GM19099 (cell line): Measurements from ENCODE around the gene COPS2.

Source experiments
- POLR2A ChIP-seq: IDR thresholded peaks from 3 replicates; pipeline ENCODE4 v1.6.1; 2011; ENCODE audit warnings: low read depth; ENCODE audit not compliant: insufficient read length; ENCODE audit errors: extremely low read depth

Gene COPS2

DNA sequence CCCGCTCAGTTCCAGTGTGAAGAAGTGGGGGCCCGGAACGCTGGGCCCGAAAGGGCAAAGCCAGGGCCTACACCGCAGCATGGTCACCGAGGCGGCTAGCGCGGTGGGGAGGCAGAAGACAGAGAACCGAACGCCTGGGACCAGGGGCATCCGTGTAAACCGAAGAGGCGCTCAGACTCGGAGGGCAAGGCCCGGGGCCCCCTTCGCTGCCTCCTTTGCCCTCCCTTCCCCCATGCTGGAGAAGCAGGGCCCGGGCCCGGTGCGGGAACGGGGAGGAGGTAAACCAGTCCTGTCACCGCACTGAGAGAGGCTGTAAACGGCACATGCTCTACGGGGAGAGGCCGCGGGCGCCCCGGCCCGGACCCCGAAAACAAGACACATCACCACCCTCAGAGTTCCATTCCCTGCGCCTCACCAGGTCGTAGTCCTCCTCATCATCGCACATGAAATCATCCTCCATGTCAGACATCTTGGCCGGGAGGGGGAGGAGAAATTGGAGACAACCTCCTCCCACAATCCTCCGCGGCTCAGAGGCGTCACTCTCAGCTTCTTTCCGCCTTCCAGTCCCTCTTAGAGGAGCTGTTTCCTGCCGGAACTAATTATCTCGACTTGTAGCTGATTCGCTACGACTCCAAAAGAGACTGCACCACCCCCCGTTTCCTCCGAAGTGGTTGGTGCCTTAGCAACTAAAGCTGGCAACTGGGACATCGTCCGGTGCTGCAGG lies at the start of gene COPS2:
TSS of gene COPS2 (minus strand) at position 490 of the 724 bp plus-strand sequence. CDS start at position 469, 21 bp downstream.
- TF ChIP-seq POLR2A = peak; percentile 77

DNA sequence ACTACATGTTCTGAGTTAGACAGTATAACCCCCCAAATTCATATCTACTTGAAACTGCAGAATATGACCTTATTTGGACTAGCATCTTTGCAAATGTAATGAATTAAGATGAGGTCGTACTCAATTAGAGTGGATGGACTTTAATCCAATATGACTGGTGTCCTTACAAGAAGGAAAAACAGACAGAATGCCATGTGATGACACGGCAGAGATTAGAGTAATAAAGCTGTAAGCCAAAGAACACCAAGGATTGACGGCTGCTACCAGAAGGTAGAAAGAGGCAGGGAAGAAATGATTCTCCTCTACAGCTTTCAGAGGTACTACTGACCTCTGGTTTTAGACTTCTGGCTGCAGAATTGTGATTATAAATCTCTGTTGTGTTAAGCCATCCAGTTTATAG lies 44.9 kb upstream of the COPS2 start:
- no peak for TF ChIP-seq POLR2A

DNA sequence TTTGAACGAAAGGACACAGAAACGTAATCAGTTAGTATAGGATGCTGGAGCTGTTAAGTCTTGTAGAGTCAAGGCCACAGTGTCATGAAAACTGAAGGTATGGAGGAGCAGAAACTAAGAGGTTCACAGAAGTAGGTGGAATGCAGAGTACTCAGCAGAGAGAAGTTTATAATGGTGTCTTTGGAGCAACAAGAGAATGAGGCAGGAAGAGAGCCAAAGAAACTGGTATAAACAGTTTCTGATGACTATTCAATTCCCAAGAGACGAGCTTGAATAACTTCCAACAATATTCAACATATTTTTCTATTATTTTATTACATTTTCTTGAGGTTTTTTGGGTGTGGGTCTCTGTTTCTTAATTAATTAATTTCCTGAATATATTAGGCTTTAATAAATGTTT lies 44.3 kb upstream of the COPS2 start:
- TF ChIP-seq POLR2A = no peak

DNA sequence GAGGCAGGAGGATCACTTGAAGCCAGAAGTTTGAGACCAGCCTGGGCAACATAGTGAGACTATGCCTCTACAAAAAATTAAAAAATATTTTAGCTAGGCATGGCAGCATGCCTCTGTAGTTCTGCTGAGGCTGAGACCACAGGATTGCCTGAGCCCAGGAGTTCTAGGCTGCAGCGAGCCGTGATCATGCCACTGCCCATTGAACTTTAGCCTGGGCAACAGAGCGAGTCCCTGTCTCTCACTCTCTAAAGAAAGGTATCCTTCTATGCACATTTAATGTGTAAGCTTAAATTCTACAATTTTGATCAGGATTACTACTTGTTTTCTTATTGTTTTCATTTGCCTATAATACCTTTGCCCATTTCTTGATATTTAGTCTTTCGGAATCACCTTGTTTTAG lies 41.5 kb upstream of the COPS2 start:
- TF ChIP-seq POLR2A = no peak

DNA sequence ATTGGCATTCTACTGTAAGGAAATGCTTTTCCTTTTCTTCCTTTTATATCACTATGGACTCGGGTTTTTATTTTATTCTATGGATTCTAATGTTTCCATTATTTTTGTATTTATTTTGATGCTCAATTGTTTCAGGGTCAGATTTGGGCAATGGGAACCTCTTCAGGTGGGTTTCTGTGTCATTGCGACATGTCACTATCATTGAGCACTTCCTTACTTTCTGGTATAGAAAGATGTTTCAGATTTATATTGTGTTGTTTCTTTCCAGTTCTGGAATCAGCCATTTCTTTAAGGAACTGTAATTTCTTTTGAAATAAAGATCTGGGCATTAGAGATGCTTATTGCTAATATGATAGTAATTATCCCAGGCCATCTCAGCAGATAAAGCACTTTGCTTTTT lies 36.5 kb upstream of the COPS2 start:
- no peak for TF ChIP-seq POLR2A

DNA sequence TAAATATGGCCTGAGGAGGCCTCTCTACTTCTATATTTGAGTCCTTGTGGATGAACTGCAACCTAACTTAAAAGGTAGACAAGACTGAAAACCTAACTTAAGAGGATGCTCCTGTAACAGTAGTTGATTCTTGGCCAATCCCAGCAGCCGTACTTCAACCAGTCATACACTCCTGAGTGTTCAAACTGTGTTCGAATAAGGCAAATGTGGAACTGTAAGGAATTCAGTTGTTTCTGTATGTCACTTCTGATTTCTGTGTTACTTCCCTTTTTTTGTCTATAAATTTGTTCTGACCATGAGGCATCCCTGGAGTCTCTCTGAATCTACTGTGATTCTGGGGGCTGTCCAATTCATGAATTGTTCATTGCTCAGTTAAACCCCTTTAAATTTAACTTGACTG lies 35.2 kb upstream of the COPS2 start:
- TF ChIP-seq POLR2A = no peak

DNA sequence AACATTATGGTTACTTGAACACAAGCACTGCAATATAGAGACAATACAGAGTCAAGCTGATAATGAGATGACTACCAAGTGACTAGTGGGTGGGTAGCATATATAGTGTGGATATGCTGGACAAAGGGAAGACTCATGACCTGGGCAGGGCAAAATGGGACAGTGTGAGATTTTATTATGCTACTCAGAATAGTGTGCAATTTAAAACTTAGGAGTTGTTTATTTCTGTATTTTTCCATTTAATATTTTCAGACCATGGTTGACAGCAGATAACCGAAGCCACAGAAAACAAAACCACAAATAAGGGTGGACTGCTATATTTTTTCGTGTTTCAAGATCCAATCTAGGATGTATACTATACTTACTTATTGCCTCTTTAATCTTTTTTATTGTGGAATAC lies 34.2 kb upstream of the COPS2 start:
- TF ChIP-seq POLR2A = no peak

DNA sequence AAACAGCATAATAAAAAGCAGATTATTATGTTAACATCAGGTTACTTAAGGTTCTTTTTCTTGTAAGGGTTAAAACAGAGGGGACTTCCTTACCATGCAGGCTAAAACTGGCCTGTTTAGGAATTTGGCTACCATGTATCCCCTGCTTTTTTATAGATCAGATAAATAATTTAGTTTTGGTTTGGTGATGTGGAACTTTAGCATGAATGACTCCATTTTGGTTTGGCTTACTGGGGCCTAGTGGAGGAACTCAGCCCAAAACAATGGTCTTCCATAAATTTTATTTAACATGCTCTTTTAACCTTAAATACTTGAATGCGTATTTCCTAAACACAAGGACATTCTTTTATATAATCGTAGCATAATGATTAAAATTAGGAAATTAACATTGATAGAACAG lies 33.5 kb upstream of the COPS2 start:
- no peak for TF ChIP-seq POLR2A

DNA sequence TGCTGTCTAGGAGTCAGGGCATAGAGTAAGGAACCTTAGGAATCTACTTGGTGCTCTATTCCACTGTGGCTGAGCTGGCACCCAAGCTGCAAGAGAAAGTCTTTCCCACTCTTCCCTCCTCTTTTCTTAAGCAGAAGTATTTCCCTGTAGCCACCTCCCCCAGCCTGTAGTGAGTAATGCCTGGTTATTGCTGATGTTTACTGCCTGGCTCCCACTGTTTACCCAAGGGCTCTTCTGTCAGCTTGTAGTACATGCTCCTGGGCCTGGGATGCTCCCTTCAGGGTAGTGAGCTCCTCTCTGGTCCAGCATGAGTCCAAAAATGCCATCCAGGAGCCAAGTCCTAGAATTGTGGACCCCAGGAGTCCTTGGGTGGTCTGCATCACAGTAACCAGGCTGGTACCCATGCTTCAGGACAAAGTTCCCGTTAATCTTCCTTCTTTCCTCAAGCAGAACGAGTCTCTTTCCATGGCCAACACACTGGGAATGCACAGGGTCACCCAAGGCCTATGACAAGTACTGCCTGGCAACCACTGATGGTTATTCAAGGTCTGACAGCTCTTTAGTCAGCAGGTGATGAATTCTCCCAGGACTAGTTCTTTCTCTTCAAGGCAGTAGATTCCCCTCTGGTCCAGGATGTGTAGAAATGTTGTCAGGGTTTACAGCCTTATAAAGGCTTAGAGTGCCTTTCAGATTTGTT lies 32.3 kb upstream of the COPS2 start:
- TF ChIP-seq POLR2A = no peak

DNA sequence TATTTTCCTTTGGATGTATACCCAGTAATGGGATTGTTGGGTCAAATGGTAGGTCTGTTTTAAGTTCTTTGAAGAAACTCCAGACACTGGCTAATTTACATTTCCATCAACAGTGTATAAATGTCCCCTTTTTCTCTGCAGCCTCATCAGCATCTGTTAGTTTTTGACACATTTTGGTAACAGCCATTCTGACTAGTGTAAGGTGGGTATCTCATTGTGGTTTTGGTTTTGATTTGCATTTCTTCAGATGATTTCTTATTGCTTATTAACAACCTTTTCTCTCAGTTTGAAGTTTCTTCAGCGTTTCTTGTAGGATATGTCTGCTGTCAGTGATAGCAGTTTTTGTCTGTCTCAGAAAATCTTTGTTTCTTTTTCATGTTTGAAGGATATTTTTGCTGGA lies 30.1 kb upstream of the COPS2 start:
- no peak for TF ChIP-seq POLR2A

DNA sequence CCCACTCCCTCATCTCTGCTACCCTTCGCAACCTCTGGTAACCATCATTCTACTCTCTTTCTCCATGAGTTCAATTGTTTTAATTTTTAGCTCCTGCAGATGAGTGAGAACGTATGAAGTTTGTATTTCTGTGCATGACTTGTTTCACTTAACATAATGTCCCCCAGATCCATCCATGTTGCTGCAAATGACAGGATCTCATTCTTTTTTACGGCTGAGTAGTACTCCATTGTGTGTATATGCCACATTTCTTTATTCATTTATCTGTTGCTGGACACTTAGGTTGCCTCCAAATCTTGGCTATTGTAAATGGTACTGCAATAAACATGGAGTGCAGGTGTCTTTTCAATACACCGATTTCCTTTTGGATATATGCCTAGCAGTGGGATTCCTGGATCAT lies 26.7 kb upstream of the COPS2 start:
- no peak for TF ChIP-seq POLR2A

DNA sequence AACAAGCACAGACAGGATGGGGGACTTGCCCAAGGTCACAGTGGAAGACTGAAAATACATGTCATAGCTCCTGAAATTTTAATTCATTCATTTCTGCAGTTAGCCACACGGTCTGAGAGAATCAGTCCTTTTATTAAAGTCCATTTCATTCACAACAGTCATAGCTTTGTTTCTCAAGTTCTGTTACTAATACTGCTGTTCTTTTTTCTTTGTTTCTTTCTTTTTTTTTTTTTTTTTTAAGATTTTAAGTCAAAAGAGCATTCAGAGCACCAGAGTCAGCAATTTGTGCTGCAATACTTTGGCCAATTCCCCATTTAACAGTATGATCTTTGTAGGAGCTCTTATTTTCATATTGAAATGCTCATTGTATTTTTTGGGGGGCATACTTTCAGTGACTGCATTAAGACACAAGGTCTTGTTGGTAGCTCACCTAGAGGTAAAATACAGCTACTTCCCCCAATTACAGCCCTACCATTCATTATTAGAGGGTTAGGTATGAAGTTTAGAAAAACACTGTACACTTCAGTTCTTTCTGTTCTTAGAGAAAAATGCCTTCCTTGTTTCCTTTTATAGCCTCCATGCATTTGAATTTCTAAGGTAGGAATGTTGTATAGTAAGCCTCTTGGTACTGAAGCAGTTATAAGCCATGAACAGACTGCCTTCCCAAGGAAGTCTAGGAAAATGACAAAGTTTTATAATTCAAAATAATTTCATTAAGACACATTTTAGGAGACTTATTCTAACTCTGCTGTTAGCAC lies 24.2 kb upstream of the COPS2 start:
- no peak for TF ChIP-seq POLR2A

DNA sequence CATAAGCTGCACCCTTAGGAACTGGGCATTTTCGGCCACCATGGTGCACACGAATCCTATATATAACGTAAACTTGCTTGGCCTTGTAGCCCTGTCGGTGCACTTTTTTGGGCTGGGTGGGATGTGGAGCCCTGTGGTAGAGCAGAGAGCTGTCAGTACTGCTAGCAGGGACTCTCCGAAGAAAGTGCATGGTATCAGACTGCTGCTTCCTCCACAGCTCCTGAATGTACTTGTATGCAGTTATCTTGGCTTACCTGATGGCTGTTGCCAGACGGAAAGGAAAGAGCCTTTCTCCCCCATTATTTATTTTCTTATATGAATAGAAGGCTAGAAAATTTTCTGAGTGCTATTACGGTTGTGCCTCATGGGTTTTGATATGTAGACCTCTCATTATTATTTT lies 23.1 kb upstream of the COPS2 start:
- no peak for TF ChIP-seq POLR2A

DNA sequence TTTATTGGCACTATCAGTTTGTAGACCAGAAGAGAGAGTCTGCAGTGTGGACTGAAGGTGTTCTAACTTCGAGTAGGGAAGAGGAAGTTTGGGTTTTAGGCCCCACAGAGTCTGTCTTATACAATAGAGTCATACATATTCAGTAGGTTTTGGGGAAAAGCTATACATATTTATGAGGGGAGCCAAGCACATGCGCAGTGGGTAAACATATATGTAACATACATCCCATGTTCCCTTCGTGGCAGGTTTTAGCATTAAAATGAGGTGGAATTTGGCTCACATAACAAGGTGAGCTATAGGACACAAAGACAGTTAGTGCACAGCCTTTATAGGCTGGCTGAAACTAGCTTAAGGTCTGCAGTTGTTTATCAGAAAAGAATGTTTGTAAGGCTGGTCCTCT lies 19.5 kb upstream of the COPS2 start:
- no peak for TF ChIP-seq POLR2A

DNA sequence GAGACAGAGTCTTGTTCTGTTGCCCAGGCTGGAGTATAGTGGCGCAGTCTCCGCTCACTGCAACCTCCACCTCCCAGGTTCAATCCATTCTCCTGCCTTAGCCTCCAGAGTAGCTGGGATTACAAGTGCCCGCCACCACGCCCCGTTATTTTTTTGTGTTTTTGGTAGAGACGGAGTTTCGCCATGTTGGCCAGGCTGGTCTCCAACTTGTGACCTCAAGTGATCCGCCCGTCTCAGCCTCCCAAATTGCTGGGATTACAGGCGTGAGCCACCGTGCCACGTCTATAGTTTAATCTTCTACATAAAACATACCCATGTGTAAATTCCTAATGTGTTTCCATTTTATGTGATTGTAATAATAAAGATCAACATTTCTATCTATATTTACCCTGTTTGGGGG lies 16.4 kb upstream of the COPS2 start:
- no peak for TF ChIP-seq POLR2A
